AG09309 (cell line): ENCODE measurements around the gene LRCH1.

ENCODE experiments used
- DNase-seq: peaks from one replicate; pipeline ENCODE4 v3.0.0-alpha.2; 2010; ENCODE audit warnings: low read depth
- H3K4me3 ChIP-seq: 2 replicates; pipeline ENCODE4 v1.5.1; 2011; ENCODE audit warnings: mild to moderate bottlenecking, low read depth, low read length, moderate library complexity; ENCODE audit not compliant: control insufficient read depth
- TF ChIP-seq, protein P1 (sequence below): IDR thresholded peaks from 2 replicates; pipeline ENCODE4 v1.5.1; 2011; ENCODE audit warnings: mild to moderate bottlenecking, low read depth, low read length, inconsistent platforms; ENCODE audit not compliant: insufficient read depth, control insufficient read depth; ENCODE audit errors: missing control alignments

LRCH1 gene

DNA sequence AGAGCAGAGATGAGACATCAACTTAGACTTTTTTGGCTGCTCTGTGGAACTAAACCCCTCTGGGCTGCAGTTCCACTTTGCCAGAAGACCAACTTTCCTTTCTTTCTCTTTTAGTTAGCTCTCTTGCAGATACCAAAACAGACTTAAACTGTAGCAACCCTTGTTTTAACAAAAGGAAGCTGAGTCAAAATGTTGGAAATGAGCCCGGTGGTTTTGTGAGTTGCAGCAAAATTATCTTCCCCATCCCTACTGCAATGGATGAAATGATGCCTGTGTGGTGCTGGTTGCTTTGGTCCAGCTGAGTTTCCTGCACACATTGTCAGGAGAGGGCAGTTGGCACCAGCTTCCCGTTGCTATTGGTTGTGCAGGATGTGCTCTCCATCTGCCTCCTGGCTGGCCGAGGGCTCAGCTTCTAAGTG is 115.3 kb downstream of the LRCH1 start:
- DNase-seq, result peak; percentile 76
- TF ChIP-seq, protein P1, sequence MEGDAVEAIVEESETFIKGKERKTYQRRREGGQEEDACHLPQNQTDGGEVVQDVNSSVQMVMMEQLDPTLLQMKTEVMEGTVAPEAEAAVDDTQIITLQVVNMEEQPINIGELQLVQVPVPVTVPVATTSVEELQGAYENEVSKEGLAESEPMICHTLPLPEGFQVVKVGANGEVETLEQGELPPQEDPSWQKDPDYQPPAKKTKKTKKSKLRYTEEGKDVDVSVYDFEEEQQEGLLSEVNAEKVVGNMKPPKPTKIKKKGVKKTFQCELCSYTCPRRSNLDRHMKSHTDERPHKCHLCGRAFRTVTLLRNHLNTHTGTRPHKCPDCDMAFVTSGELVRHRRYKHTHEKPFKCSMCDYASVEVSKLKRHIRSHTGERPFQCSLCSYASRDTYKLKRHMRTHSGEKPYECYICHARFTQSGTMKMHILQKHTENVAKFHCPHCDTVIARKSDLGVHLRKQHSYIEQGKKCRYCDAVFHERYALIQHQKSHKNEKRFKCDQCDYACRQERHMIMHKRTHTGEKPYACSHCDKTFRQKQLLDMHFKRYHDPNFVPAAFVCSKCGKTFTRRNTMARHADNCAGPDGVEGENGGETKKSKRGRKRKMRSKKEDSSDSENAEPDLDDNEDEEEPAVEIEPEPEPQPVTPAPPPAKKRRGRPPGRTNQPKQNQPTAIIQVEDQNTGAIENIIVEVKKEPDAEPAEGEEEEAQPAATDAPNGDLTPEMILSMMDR, result no peak
- peak overlapping the region; percentile 25 for H3K4me3 ChIP-seq

DNA sequence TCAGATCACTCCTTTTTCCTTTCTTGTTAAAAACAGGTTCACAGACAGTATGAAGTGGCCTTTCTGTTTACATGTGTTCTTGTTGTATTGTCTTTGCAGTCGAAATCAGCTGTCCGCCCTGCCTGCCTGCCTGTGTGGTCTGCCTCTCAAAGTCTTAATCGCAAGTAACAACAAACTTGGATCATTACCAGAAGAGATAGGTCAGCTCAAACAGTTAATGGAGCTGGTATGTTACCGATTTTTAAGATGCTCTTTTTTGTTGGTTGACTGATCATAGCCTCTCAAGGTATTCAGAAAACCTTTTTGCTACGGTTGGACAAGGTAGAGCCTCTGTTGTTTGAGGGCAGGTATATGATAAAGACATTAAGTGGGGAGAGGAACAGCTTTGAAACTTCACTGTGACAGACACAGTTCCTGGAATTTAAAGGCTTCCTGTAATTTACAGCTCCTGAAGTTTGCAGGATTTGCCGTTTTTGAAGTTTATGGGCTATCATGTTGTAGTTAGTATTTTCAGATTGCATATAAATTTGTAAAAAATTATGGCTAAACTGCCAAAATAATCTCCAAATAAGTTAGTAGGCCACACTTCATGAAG is 116.1 kb downstream of the LRCH1 start:
- TF ChIP-seq, protein P1, result no peak
- DNase-seq, result no peak
- no peak overlapping the region for H3K4me3 ChIP-seq

DNA sequence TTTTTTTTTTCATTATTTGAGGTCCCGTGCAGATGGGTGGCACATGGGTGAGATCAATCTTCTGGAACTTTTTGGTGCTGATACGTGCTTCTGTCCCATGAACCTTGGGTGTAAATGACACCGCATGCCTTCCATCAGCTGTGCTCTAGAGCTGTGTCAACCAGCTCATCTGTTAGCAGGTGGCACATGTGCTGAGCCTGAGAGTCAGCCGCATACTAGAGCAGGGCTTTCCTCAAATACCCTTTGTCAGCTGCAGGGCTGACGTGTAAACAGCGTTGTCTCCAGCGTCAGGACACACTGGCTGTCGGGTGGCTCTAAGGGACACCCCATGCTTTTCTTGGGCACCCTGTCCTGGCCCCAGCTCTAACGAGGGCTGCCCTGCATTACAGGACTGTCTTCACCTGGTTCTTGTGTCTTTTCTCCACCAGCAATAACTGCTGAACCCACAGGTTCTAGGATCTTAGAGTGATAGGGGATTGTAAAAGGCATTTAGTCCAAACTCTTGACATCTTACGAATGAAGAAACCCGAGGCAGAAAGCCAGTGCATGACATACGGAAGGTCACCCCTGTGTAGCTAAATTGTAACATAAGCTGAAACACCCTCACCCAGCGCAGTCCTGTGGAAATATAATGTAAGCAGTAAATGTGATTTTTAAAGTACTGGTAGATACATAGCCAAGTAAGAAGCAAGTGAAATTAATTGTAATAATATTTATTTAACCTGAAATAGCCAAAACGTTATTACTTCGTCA is 119.5 kb downstream of the LRCH1 start:
- H3K4me3 ChIP-seq, result no peak overlapping the region
- DNase-seq, result no peak
- TF ChIP-seq, protein P1, result no peak

DNA sequence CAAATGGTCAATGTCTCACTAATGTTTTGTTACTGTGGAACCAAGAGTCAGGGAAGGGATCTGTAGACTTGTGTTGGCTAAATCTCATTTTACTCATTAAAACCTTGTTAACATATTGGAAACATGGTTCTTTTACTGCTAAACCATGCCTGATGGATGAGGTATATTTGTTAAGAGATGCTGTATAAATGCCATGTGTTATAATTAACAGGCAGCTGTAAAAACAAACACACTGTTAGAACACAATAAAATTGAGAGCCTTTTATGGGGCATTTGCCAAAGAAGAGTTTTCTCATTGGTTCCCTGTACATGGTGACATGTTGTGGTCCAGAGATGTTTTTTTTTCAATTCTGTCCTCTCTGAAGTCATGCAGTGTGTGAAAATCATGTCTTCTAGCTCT is 122.0 kb downstream of the LRCH1 start:
- no peak for DNase-seq
- TF ChIP-seq, protein P1, result no peak
- H3K4me3 ChIP-seq, result no peak overlapping the region

DNA sequence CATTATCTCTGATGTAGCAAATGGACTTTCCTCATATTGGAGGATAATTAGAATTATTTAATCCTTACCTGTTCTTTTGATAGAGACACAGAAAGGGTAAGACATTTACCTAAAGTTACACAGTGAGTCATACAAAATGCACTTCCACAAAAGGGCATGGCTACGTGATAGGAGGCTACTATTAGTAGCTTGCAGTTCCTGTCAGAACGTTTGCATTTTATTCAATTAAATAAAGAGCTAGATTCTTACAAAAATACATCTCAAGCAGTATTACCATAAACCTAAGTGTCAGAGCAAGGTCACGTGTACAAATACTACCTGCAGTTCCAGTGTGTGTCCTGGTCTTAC is 123.4 kb downstream of the LRCH1 start:
- TF ChIP-seq, protein P1, result no peak
- DNase-seq, result no peak
- H3K4me3 ChIP-seq, result no peak overlapping the region

DNA sequence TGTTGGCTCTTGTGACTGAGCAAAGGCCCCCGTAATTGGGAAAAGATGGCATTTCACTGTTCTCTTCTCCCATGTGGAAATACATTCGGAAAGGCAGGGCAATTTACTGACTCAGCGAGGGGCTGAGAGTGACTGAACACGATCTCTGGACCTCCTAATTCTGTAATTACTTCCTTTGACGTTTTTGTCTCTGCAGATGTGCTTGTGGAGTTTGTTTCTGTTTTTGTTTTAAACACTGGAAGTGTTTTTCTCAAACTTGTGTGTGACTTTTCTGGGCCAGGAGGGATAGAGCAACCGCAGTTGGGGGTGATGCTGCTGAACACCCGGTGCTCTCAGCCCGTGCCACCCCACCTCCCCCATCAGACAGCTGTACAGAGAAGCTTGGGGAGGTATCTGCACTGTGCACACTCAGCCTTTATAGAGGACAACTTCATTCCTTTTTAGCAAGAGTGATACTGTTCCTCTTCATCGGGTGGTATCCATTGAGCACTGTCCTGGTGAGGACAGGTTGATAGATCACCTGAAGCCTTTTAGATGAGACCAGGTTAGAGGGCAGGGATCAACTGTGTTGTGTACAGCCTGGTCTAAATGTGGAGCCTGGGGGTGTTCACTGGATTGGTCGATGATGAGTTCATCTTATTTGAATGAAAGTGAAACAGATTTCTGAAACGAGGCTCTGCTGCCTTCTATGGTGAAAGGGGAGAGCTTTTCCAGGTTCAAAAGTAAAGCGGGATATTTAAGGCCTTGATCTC is 126.6 kb downstream of the LRCH1 start:
- TF ChIP-seq, protein P1, result peak; percentile 36
- H3K4me3 ChIP-seq, result peak overlapping the region; percentile 44
- DNase-seq, result no peak
